A549 (cell line): Measurements from ENCODE around the gene PEDS1. TPM values are rescaled to one million over a fixed set of nuclear protein-coding genes. Genes with fewer than 3 reads are reported as not detected.

Experiments
- polyA plus RNA-seq, 4 experiments: library from polyadenylated mRNA; depleted of rRNA in 3 of 4; stranded (reverse); fragments of >200 nt; fragmentation: RNase III in 1 of 4; extraction: RNeasy Plus Mini Kit Qiagen cat#74134 plus additional on column Dnase treatment in 1 of 4; gene quantifications; 2 replicates in 3 of 4; 3 replicates in 1 of 4; pipeline ENCODE4 v1.2.3, GENCODE V29; 2011 to 2017

The PEDS1 gene
- polyA plus RNA-seq, 2 of the 4 experiments (the other 2 are of a cell fraction): 24.5 to 25.8 TPM

Other genes starting within 250 kb of the PEDS1 start
- gene SPATA2, start 238.2 kb downstream of the PEDS1 start, polyA plus RNA-seq (2011; rRNA removed): 4.9 and 5.1 TPM in 2 replicates
- 4.7 to 5.1 TPM (median 4.7 TPM) in 3 replicates for gene SPATA2, start 238.2 kb downstream of the PEDS1 start, polyA plus RNA-seq (2017; fragmentation: RNase III; extraction: RNeasy Plus Mini Kit Qiagen cat#74134 plus additional on column Dnase treatment)
- 44.8 and 67.8 TPM in 2 replicates for gene RNF114, start 217.3 kb downstream of the PEDS1 start, polyA plus RNA-seq (2011; rRNA removed)
- 43.1 to 47.0 TPM (median 44.0 TPM) in 3 replicates for gene RNF114, start 217.3 kb downstream of the PEDS1 start, polyA plus RNA-seq (2017; fragmentation: RNase III; extraction: RNeasy Plus Mini Kit Qiagen cat#74134 plus additional on column Dnase treatment)
- gene SNAI1, start 170.7 kb downstream of the PEDS1 start, polyA plus RNA-seq (2011; rRNA removed): 7.0 and 7.2 TPM in 2 replicates
- 8.0 to 11.1 TPM (median 10.7 TPM) in 3 replicates for gene SNAI1, start 170.7 kb downstream of the PEDS1 start, polyA plus RNA-seq (2017; fragmentation: RNase III; extraction: RNeasy Plus Mini Kit Qiagen cat#74134 plus additional on column Dnase treatment)
- 114 and 141 TPM in 2 replicates for gene UBE2V1, start 40.6 kb downstream of the PEDS1 start, polyA plus RNA-seq (2011; rRNA removed)
- gene UBE2V1, start 40.6 kb downstream of the PEDS1 start, polyA plus RNA-seq (2017; fragmentation: RNase III; extraction: RNeasy Plus Mini Kit Qiagen cat#74134 plus additional on column Dnase treatment): 129 to 143 TPM (median 130 TPM) in 3 replicates
- 35.9 and 45.4 TPM in 2 replicates for gene CEBPB, start 37.1 kb upstream of the PEDS1 start, polyA plus RNA-seq (2011; rRNA removed)
- 58.9 to 74.0 TPM (median 66.6 TPM) in 3 replicates for gene CEBPB, start 37.1 kb upstream of the PEDS1 start, polyA plus RNA-seq (2017; fragmentation: RNase III; extraction: RNeasy Plus Mini Kit Qiagen cat#74134 plus additional on column Dnase treatment)